ENCODE measurements around the gene SGK1. TPM values are rescaled to one million over a fixed set of nuclear protein-coding genes. Genes with fewer than 3 reads are reported as not detected.
"Not testable (repeated sequence)": the region's sequence is repeated elsewhere in the genome, so short reads cannot be mapped to it uniquely, and the experiment has no call there.

The SGK1 gene
- total RNA-seq, 2 donors from 2014 or later = 30.7 to 44.6 TPM

- no peak overlapping the region for H3K4me3 Mint-ChIP-seq
- ATAC-seq (replicated peaks in 1 of 2) (no peak), DNase-seq (no peak)
- peaks cover 6% of the 10 kb centered on the region for H3K4me1 Mint-ChIP-seq (ENCODE audit: low read depth)
- no peaks in the 10 kb centered on the region for H3K9me3 Mint-ChIP-seq
- no peaks in the 10 kb centered on the region for H3K36me3 Mint-ChIP-seq (ENCODE audit: insufficient read depth in 2 of 2)
- no peak overlapping the region for H3K27ac Mint-ChIP-seq
- no peaks in the 10 kb centered on the region for H3K27me3 Mint-ChIP-seq (ENCODE audit: low read depth)
These were observed 122.6 kb downstream of the SGK1 start for GRCh38 chr6:134195164-134195906.

- Mint-ChIP-seq H3K9me3 (no peaks in the 10 kb centered on the region), H3K27ac (no peak overlapping the region)
- no peak for ATAC-seq (replicated peaks in 1 of 2)
These were observed 124.1 kb downstream of the SGK1 start for GRCh38 chr6:134193536-134194498.

DNA sequence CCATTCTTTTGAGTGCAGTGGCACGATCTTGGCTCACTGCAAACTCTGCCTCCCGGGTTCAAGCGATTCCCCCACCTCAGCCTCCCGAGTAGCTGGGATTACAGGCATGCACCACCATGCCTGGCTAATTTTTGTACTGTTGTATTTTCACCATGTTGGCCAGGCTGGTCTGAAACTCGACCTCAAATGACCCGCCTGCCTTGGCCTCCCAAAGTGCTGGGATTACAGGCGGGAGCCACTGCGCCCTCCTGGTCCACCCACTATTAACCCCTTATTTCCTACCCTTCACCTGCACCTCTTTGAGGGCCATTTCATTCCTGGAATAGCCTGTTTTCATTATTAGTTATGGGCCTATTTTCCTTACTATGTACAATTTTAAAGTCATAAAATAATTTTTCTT is 125.3 kb downstream of the SGK1 start:
- not testable (repeated sequence) for H3K4me3 Mint-ChIP-seq; H3K27me3 Mint-ChIP-seq (ENCODE audit: low read depth); ATAC-seq (replicated peaks in 1 of 2); H3K9me3 Mint-ChIP-seq; DNase-seq; H3K27ac Mint-ChIP-seq; H3K4me1 Mint-ChIP-seq (ENCODE audit: low read depth); H3K36me3 Mint-ChIP-seq (ENCODE audit: insufficient read depth in 2 of 2)

More at GRCh38 chr6:134193536-134194498, 124.1 kb downstream of the SGK1 start:
- no peak overlapping the region for H3K4me3 Mint-ChIP-seq
- no peak for DNase-seq
- H3K36me3 Mint-ChIP-seq (ENCODE audit: insufficient read depth in 2 of 2) = no peaks in the 10 kb centered on the region
- H3K27me3 Mint-ChIP-seq (ENCODE audit: low read depth) = no peaks in the 10 kb centered on the region
- peaks cover 6% of the 10 kb centered on the region for H3K4me1 Mint-ChIP-seq (ENCODE audit: low read depth)

DNA sequence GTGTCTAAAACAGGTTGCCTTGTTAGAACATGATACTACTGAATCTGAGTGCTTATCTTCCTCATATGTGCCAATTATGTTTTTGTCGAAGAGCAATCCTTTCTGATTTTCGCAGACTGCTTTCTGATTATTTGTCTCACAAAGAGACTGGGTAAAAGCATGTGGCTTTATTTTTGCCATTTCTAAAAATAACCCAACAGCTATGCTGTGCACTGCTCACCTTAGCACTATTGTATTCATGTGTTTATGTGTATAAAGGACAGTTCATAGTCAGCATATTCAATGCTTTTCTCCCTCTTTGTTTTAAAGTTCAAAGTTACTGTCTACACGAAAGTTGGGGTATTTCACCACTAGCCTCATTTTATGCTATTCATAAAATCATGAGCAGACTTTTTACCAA is 127.0 kb downstream of the SGK1 start:
- no peak for DNase-seq
- Mint-ChIP-seq H3K36me3 (ENCODE audit: insufficient read depth in 2 of 2) (no peaks in the 10 kb centered on the region), H3K9me3 (no peaks in the 10 kb centered on the region), H3K27me3 (ENCODE audit: low read depth) (no peaks in the 10 kb centered on the region), H3K4me1 (ENCODE audit: low read depth) (no peaks in the 10 kb centered on the region), H3K27ac (no peak overlapping the region), H3K4me3 (no peak overlapping the region)
- no peak for ATAC-seq (replicated peaks in 1 of 2)

GRCh38 chr6:134187751-134188150 is 130.2 kb downstream of the SGK1 start:
- Mint-ChIP-seq H3K27me3 (ENCODE audit: low read depth) (no peaks in the 10 kb centered on the region), H3K4me1 (ENCODE audit: low read depth) (no peaks in the 10 kb centered on the region), H3K4me3 (no peak overlapping the region), H3K36me3 (ENCODE audit: insufficient read depth in 2 of 2) (no peaks in the 10 kb centered on the region), H3K27ac (no peak overlapping the region), H3K9me3 (no peaks in the 10 kb centered on the region)
- no peak for DNase-seq
- ATAC-seq (replicated peaks in 1 of 2) = no peak

GRCh38 chr6:134187154-134187553 is 130.8 kb downstream of the SGK1 start:
- ATAC-seq (replicated peaks in 1 of 2) (no peak), DNase-seq (no peak)
- Mint-ChIP-seq H3K27ac (no peak overlapping the region), H3K27me3 (ENCODE audit: low read depth) (no peaks in the 10 kb centered on the region), H3K9me3 (no peaks in the 10 kb centered on the region), H3K4me1 (ENCODE audit: low read depth) (no peaks in the 10 kb centered on the region), H3K4me3 (no peak overlapping the region), H3K36me3 (ENCODE audit: insufficient read depth in 2 of 2) (no peaks in the 10 kb centered on the region)

GRCh38 chr6:134186355-134186754 is 131.6 kb downstream of the SGK1 start:
- H3K9me3 Mint-ChIP-seq = no peaks in the 10 kb centered on the region
- ATAC-seq (replicated peaks in 1 of 2) (no peak), DNase-seq (no peak)
- no peaks in the 10 kb centered on the region for H3K4me1 Mint-ChIP-seq (ENCODE audit: low read depth)
- H3K36me3 Mint-ChIP-seq (ENCODE audit: insufficient read depth in 2 of 2) = no peaks in the 10 kb centered on the region
- no peaks in the 10 kb centered on the region for H3K27me3 Mint-ChIP-seq (ENCODE audit: low read depth)
- no peak overlapping the region for H3K4me3 Mint-ChIP-seq
- no peak overlapping the region for H3K27ac Mint-ChIP-seq

- Mint-ChIP-seq H3K4me3 (no peak overlapping the region), H3K27me3 (ENCODE audit: low read depth) (no peaks in the 10 kb centered on the region), H3K4me1 (ENCODE audit: low read depth) (no peaks in the 10 kb centered on the region), H3K36me3 (ENCODE audit: insufficient read depth in 2 of 2) (no peaks in the 10 kb centered on the region), H3K9me3 (no peaks in the 10 kb centered on the region), H3K27ac (no peak overlapping the region)
- no peak for DNase-seq
- ATAC-seq (replicated peaks in 1 of 2) = no peak
These were observed 132.6 kb downstream of the SGK1 start for GRCh38 chr6:134185277-134185676.

GRCh38 chr6:134183844-134184243 is 134.1 kb downstream of the SGK1 start:
- DNase-seq = no peak
- Mint-ChIP-seq H3K4me3 (no peak overlapping the region), H3K36me3 (ENCODE audit: insufficient read depth in 2 of 2) (no peaks in the 10 kb centered on the region), H3K4me1 (ENCODE audit: low read depth) (peaks cover 4% of the 10 kb centered on the region), H3K9me3 (no peaks in the 10 kb centered on the region), H3K27me3 (ENCODE audit: low read depth) (no peaks in the 10 kb centered on the region), H3K27ac (no peak overlapping the region)
- no peak for ATAC-seq (replicated peaks in 1 of 2)

- Mint-ChIP-seq H3K27me3 (ENCODE audit: low read depth) (peaks cover 2% of the 10 kb centered on the region), H3K4me3 (no peak overlapping the region), H3K36me3 (ENCODE audit: insufficient read depth in 2 of 2) (no peaks in the 10 kb centered on the region), H3K27ac (no peak overlapping the region), H3K4me1 (ENCODE audit: low read depth) (peaks cover 17% of the 10 kb centered on the region), H3K9me3 (no peaks in the 10 kb centered on the region)
- DNase-seq (no peak), ATAC-seq (replicated peaks in 1 of 2) (no peak)
These were observed 135.4 kb downstream of the SGK1 start for GRCh38 chr6:134182528-134182927.

GRCh38 chr6:134181726-134182125 is 136.2 kb downstream of the SGK1 start:
- not testable (repeated sequence) for H3K27me3 Mint-ChIP-seq (ENCODE audit: low read depth); H3K4me3 Mint-ChIP-seq; DNase-seq; H3K27ac Mint-ChIP-seq; H3K9me3 Mint-ChIP-seq; H3K36me3 Mint-ChIP-seq (ENCODE audit: insufficient read depth in 2 of 2); ATAC-seq (replicated peaks in 1 of 2)
- peaks cover 21% of the 10 kb centered on the region for H3K4me1 Mint-ChIP-seq (ENCODE audit: low read depth)

- ATAC-seq (replicated peaks in 1 of 2); H3K4me3 Mint-ChIP-seq; H3K27ac Mint-ChIP-seq; H3K27me3 Mint-ChIP-seq (ENCODE audit: low read depth); H3K36me3 Mint-ChIP-seq (ENCODE audit: insufficient read depth in 2 of 2); DNase-seq; H3K9me3 Mint-ChIP-seq: not testable (repeated sequence)
- peaks cover 21% of the 10 kb centered on the region for H3K4me1 Mint-ChIP-seq (ENCODE audit: low read depth)
These were observed 136.7 kb downstream of the SGK1 start for GRCh38 chr6:134181251-134181650.

- H3K36me3 Mint-ChIP-seq (ENCODE audit: insufficient read depth in 2 of 2); H3K27ac Mint-ChIP-seq; ATAC-seq (replicated peaks in 1 of 2): not testable (repeated sequence)
These were observed 137.4 kb downstream of the SGK1 start for GRCh38 chr6:134180540-134180939.

More at GRCh38 chr6:134180540-134180939, 137.4 kb downstream of the SGK1 start:
- H3K4me3 Mint-ChIP-seq; H3K27me3 Mint-ChIP-seq (ENCODE audit: low read depth); DNase-seq; H3K9me3 Mint-ChIP-seq: not testable (repeated sequence)
- peaks cover 27% of the 10 kb centered on the region for H3K4me1 Mint-ChIP-seq (ENCODE audit: low read depth)

Measured in activated T-cell treated with anti-CD3 and anti-CD28 coated beads, Interleukin-2, amount 50 U/mL, for 72 hours (primary cell).